Nephron (organoid): Measurements from ENCODE around the gene FGFBP3.

ENCODE experiments used
- H3K27ac Mint-ChIP-seq, 3 experiments: 2 replicates each; pipeline ENCODE4 v1.8.0; 2020; ENCODE audit warnings: mixed read lengths in 3 of 3, mild to moderate bottlenecking in 2 of 3, moderate library complexity in 1 of 3
- H3K27me3 Mint-ChIP-seq: 2 replicates; pipeline ENCODE4 v1.8.0; 2021; ENCODE audit warnings: low read depth, mild to moderate bottlenecking, moderate library complexity, mixed read lengths
- H3K36me3 Mint-ChIP-seq: 2 replicates; pipeline ENCODE4 v1.8.0; 2020; ENCODE audit warnings: low read depth, mixed read lengths
- H3K4me1 Mint-ChIP-seq: 2 replicates; pipeline ENCODE4 v1.8.0; 2020; ENCODE audit warnings: mixed read lengths
- H3K4me3 Mint-ChIP-seq, 3 experiments: 2 replicates each; pipeline ENCODE4 v1.8.0; 2020; ENCODE audit warnings: mild to moderate bottlenecking in 3 of 3, mixed read lengths in 3 of 3, moderate library complexity in 2 of 3
- H3K9me3 Mint-ChIP-seq: 2 replicates; pipeline ENCODE4 v1.8.0; 2020; ENCODE audit warnings: mixed read lengths
- TF ChIP-seq, protein P1 (sequence below), 3 experiments: fragments of 200-600 bp; sonication (generic); IDR thresholded peaks; one replicate each; pipeline ENCODE4 v1.5.0; 2021; ENCODE audit warnings: antibody characterized with exemption in 3 of 3; ENCODE audit not compliant: unreplicated experiment in 3 of 3

The FGFBP3 gene, protein sequence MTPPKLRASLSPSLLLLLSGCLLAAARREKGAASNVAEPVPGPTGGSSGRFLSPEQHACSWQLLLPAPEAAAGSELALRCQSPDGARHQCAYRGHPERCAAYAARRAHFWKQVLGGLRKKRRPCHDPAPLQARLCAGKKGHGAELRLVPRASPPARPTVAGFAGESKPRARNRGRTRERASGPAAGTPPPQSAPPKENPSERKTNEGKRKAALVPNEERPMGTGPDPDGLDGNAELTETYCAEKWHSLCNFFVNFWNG

DNA sequence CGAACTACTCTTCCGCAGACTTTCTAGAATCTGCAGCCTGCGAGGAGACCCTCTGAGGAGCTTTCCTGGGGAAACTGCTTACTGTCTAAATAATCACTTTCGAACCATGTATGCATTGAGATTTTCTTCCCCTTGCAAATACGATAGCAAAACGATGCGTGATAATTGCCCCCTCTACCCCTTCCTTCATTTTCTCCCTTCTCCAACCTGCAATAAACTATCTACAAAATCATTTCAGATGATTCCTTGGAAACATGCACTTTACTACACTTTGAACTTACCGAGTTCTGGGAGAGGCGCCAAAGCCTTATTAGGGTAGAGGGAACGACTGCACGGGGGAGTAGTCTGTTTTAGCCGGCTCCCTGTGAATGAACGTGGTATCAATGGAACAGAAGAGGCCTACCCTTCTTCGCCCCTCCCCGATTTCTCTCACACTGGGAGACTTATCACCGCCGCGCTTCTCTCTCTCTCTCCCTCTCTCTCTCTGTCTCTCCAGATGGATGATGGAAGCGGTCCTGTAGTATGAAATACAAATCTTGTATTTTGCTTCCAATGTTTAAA is at the start of gene FGFBP3:
TSS of gene FGFBP3 (minus strand) at position 370 of the 561 bp plus-strand sequence. CDS start 517 bp downstream, outside the sequence.
- no peaks in the 10 kb centered on the region for H3K9me3 Mint-ChIP-seq
- TF ChIP-seq, protein P1, sequence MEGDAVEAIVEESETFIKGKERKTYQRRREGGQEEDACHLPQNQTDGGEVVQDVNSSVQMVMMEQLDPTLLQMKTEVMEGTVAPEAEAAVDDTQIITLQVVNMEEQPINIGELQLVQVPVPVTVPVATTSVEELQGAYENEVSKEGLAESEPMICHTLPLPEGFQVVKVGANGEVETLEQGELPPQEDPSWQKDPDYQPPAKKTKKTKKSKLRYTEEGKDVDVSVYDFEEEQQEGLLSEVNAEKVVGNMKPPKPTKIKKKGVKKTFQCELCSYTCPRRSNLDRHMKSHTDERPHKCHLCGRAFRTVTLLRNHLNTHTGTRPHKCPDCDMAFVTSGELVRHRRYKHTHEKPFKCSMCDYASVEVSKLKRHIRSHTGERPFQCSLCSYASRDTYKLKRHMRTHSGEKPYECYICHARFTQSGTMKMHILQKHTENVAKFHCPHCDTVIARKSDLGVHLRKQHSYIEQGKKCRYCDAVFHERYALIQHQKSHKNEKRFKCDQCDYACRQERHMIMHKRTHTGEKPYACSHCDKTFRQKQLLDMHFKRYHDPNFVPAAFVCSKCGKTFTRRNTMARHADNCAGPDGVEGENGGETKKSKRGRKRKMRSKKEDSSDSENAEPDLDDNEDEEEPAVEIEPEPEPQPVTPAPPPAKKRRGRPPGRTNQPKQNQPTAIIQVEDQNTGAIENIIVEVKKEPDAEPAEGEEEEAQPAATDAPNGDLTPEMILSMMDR (IDR thresholded peaks at IDR 0.05; ENCODE audit: unreplicated experiment in 3 of 3), result no peak
- H3K4me1 Mint-ChIP-seq, result peaks cover 14% of the 10 kb centered on the region

DNA sequence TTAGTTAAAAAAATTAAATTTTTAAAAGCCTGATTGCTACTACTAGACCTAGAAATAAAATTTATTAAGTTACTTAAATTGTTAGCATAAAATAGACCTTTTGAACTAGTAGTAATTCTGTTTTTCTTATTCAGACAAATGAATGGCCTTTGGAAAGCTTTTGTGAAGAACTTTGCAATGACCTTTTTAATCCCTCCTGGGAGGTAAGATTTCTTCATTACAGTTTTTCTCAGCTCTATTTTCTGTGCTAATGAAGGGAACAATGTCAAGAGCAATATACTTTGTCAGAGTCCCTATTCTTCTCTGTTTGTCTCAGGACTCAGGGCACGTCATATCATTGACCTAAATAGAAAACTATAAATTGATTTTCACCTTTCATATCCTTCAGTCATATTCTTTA is 47.8 kb upstream of the FGFBP3 start:
- H3K27me3 Mint-ChIP-seq, result no peaks in the 10 kb centered on the region
- no peaks in the 10 kb centered on the region for H3K4me1 Mint-ChIP-seq
- H3K9me3 Mint-ChIP-seq, result no peaks in the 10 kb centered on the region
- H3K27ac Mint-ChIP-seq, result no peak overlapping the region
- H3K4me3 Mint-ChIP-seq, result no peak overlapping the region
- TF ChIP-seq, protein P1 (IDR thresholded peaks at IDR 0.05; ENCODE audit: unreplicated experiment in 3 of 3), result no peak
- peaks cover 69% of the 10 kb centered on the region for H3K36me3 Mint-ChIP-seq

More for the DNA sequence above, at the start of gene FGFBP3:
- peak within 1 kb of the TSS; percentile 81 to 91 (median 90) for H3K4me3 Mint-ChIP-seq
- H3K27ac Mint-ChIP-seq, result peak within 1 kb of the TSS; percentile 64 to 84 (median 77)
- peaks cover 21% of the 10 kb centered on the region for H3K36me3 Mint-ChIP-seq
- H3K27me3 Mint-ChIP-seq, result no peaks in the 10 kb centered on the region

DNA sequence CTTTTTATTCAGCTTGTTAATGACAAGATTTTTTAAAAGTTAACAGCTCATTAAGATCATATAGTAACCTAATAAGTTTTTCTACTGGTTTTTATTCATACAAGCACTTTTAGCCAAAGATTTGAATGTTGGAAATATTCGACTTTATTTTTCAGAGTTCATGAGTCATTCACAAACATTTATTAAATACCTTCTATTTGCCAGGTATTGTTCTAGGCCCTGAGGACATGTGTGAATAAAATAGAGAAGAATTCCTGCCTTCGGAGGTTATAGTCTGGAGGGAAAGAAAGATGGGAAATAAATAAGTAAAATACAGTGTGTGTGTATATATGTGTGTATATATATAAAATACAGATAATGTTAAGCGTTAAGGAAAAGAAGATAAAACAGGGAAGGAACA is 45.8 kb upstream of the FGFBP3 start:
- H3K9me3 Mint-ChIP-seq, result no peaks in the 10 kb centered on the region
- no peak overlapping the region for H3K27ac Mint-ChIP-seq
- TF ChIP-seq, protein P1 (IDR thresholded peaks at IDR 0.05; ENCODE audit: unreplicated experiment in 3 of 3), result no peak
- H3K4me1 Mint-ChIP-seq, result no peaks in the 10 kb centered on the region
- H3K27me3 Mint-ChIP-seq, result no peaks in the 10 kb centered on the region
- no peak overlapping the region for H3K4me3 Mint-ChIP-seq
- H3K36me3 Mint-ChIP-seq, result peaks cover 74% of the 10 kb centered on the region

DNA sequence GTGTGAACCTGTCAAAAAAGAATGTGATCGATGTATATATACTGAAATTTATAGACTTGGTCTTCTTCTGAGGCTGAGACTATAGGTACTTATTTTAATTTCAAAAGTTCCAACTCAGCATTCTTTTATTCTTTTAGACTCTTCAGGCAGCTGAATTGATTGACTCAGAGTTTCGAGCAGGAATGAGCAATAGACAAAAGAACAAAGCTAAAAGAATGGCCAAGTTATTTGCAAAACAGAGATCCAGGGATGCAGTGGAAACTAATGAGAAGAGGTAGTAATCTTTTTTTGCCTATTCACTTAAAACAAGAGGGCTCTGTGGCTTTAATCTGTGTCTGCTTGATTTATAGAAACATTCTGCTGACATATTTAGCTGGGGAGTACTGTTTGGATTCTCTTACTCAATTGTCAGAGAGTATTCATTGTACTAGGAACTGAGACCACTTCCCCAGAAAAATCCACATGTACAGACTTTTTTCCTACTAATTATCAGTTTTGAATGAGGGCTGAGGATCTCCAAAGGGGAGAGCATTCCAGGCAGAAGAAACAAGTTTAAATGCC is 44.4 kb upstream of the FGFBP3 start:
- no peaks in the 10 kb centered on the region for H3K4me1 Mint-ChIP-seq
- H3K36me3 Mint-ChIP-seq, result peaks cover 76% of the 10 kb centered on the region
- no peak overlapping the region for H3K27ac Mint-ChIP-seq
- no peaks in the 10 kb centered on the region for H3K9me3 Mint-ChIP-seq
- H3K27me3 Mint-ChIP-seq, result no peaks in the 10 kb centered on the region
- TF ChIP-seq, protein P1 (IDR thresholded peaks at IDR 0.05; ENCODE audit: unreplicated experiment in 3 of 3), result no peak
- no peak overlapping the region for H3K4me3 Mint-ChIP-seq

DNA sequence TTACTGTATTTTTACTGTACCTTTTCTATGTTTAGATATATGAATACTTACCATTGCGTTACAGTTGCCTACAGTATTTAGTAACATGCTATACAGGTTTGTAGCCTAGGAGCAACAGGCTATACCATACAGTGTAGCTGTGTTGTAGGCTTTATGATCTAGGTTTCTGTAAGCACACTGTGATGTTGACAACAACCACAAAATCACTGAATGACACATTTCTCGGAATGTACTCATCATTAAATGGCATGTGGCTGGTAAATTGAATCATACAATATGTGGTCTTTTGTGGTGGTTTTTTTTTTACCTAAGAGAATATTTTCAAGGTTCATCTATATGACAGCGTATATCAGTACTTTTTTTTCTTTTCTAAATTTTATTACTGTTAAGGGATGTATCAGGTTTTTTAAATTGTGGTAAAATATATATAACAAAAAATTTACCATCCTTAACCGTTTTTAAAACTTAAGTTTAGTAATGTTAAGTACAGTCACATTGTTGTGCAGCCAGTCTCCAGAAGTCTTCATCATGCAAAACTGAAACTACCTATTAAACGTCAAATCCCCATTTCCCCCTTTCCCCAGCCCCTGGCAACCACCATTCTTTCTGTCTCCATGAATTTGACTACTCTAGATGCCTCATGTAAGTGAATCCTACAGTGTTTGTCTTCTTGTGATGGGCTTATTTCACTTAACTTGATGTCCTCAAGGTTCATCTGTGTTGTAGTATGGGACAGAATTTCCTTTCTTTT is 35.8 kb upstream of the FGFBP3 start:
- H3K4me3 Mint-ChIP-seq, result no peak overlapping the region
- no peaks in the 10 kb centered on the region for H3K9me3 Mint-ChIP-seq
- H3K4me1 Mint-ChIP-seq, result no peaks in the 10 kb centered on the region
- TF ChIP-seq, protein P1 (IDR thresholded peaks at IDR 0.05; ENCODE audit: unreplicated experiment in 3 of 3), result no peak
- H3K27me3 Mint-ChIP-seq, result no peaks in the 10 kb centered on the region
- H3K36me3 Mint-ChIP-seq, result peaks cover 62% of the 10 kb centered on the region
- no peak overlapping the region for H3K27ac Mint-ChIP-seq
